ENCODE results near the gene SNX1.
"Not testable (repeated sequence)": the region's sequence is repeated elsewhere in the genome, so short reads cannot be mapped to it uniquely, and the experiment has no call there.

Gene SNX1

DNA sequence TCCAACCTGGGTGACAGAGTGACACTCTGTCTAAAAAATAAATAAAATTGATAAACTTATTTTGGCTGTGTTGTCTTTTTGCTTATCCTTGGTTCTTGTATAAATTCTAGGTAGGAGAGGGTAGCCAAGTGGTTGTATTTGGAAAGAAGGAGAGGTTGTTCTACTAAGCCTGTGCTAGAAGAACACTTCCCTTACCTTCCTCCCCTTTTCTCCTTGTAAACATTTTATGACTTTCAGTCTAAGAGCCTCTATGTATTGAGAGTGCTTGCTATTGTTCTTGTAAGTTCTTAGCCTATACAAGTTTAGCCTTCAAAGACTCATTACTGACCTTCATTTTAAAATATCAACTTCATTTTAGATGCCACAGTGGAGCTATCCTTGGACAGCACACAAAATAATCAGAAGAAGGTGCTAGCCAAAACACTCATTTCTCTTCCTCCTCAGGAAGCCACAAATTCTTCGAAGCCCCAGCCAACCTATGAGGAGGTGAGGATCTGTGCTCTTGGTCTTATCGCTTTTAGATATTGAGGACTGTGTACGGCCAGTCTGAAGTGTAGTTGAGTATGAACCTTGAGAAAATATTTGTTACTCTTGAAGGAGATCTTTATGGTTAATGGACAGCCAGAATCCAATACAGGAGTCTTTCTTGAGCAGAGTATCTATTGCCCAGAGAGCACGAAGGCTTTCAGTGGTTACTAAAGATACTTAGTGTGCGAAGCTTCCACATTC, 22.1 kb downstream of the SNX1 start:
- DNase-seq = no peak

- DNase-seq = not testable (repeated sequence)
Observed at GRCh38 chr15:64120322-64120721, 24.5 kb downstream of the SNX1 start.

DNA sequence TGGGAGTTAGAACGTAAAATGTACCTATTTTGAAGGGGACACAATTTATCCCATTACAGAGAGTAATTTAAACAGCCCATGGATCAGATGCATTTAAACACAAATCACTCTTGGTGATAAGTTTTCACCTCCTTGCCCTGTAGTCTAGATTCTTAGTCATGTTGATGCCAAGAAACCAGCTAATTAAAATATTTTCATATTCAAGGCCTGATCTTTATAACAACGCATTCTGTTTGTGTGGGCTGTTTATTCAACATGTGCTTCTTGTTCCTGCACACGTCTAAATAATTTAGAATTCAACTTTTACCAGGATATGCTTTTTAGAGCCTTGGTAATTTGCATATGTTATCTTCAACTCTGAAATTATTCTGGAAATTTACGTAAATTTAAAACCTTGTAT, 25.8 kb downstream of the SNX1 start:
- no peak for DNase-seq

DNA sequence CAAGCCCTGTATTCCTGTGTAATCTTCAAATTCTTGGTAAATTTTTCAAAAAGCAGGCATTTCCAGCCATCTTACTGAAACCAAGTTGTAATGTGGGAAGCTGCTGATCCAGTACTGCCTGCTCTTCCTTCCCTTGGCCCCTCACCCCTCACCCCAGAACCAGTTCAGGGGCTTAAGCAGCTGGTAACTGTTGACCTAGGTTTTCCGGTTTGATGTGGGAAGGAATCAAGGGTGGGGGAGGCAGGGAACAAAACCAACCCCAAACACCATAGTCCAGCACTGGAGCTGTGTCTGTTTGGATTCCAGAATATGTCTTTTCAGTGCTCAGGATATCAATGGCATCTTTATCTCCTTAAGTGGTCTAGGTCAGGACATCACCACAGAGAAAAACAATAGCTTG, 26.7 kb downstream of the SNX1 start:
- DNase-seq = no peak

DNA sequence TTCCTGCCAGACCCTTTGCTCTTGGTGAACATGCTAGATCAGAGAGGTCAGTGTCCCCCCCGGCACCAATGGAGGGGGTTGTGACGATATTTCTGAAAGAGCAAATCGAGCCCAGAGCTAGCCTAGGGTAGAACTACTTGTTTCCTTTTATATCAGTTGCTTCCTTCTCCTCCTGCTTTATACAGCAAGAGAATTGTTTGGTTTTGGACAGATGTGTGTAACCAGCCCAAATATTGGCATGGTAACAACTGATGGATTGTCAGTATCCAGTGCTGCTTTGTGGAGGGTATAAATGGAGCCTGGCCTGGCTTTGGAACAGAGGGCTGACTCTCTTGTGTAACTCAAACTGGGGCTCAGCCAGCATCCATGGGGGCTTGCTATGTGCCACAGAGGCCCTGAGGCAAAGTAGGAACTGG, 27.2 kb downstream of the SNX1 start:
- no peak for DNase-seq

- DNase-seq = no peak
Observed at GRCh38 chr15:64125978-64126377, 30.2 kb downstream of the SNX1 start.

DNA sequence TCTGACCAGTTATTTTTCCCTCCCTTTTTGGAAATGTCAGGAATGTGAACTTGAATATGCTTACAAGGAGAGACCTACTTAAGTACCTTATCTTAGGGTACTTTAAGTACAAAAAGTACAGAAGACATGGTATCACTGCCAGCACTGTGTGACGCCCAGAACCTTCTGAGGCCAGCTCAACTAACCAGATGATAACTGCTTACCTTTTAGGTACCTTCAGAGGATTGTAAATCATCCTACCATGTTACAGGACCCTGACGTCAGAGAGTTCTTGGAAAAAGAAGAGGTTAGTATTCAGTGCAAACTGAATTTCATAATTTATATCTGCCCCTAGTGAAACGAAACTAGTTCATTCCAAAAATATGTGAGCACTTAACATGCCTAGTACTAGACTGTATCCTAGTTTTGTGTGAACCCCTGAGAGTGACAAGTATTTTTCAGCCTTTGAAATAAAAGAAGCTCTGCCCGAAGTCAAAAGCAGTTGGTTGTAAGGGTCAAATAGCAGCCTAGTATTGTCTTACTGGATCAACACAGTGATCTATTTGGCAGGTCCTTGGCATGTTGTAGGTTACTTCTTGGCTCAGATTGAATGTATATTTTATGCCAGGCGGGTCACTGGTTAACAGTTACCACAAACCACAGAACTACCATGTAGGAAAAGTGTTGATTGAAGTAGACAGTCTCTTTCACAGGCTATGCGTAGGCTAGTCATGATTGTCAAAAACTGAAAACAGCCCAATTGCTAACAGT, 31.9 kb downstream of the SNX1 start:
- DNase-seq = no peak

DNA sequence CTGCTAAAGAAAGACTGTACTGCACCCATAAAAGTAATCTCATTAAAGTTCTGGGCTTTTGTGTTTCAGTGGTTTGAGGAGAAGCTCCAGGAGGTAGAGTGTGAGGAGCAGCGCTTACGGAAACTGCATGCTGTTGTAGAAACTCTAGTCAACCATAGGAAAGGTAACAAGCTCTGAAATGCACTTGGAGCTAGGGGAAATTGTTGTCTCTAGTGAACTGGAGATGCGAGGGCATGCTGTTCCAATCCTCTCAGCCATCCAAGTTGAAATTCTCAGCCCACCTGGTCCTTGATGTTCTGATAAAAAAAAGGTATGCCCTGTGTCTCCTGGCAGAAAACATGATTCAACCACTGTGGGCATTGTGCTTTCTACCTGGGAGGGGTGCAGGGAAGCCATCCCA, 34.4 kb downstream of the SNX1 start:
- DNase-seq = no peak

DNA sequence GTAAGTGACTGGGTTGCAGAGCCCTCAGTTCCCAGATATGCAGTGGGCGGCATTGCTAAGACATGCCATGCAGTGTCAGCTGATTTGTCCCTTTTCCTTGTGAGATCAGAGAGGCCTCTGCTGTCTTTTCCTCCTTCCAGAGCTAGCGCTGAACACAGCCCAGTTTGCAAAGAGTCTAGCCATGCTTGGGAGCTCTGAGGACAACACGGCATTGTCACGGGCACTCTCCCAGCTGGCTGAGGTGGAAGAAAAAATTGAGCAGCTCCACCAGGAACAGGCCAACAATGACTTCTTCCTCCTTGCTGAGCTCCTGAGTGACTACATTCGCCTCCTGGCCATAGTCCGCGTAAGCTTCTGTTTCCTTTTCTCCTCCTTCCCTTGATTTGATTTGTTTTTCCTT, 35.8 kb downstream of the SNX1 start:
- DNase-seq = no peak

GRCh38 chr15:64132217-64132616, 36.4 kb downstream of the SNX1 start:
- no peak for DNase-seq

DNA sequence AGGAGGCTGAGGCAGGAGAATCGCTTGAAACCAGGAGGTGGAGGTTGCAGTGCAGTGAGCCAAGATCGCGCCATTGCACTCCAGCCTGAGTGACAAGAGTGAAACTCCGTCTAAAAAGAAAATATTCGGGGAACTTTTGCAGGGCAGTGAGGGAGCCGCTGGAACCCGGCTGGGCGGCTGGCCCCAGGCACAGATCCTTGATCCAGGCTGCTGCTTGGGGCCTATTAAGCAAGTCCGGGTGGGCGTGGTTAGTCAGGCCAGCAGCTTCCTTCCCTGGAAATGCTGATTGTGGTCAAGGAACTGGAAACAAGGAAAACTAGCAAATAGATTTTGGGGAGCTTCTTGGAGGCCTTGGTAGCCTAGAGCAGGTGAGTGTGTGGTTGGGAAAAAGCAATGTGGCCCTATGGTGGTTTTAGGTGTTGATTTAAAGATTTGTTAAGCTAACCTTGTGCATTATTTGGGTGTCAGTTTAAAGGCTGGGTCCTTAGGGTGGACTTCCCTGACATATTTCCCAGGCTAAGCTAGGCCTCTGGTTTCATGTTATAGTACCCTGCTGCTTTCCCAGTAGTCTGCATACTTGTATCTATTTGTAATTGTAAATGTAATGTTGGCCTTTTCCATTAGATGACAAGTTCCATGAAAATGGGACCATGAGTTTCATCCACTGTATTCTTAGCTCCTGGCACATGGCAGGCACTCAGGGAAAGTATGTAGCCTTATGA, 38.0 kb downstream of the SNX1 start:
- DNase-seq = no peak

DNA sequence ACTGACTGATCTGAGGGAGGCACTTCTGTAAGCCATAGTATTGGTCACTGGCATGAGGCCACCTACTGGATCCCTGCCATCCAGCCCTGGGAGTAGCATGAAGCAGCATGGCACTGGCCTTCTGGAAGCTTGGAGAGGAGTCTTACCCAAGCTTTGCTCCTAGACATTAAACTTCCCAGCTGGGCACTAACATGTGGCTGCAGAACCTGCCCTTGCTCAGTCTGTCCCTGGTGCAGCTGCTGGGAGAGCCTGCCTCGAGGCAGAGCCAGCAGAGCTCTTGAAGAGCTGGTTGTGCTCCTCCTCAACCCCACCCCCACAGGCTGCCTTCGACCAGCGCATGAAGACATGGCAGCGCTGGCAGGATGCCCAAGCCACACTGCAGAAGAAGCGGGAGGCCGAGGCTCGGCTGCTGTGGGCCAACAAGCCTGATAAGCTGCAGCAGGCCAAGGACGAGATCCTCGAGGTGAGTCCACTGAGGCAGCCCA, 38.6 kb downstream of the SNX1 start:
- no peak for DNase-seq

GRCh38 chr15:64136347-64136746, 40.6 kb downstream of the SNX1 start:
- DNase-seq = no peak

DNA sequence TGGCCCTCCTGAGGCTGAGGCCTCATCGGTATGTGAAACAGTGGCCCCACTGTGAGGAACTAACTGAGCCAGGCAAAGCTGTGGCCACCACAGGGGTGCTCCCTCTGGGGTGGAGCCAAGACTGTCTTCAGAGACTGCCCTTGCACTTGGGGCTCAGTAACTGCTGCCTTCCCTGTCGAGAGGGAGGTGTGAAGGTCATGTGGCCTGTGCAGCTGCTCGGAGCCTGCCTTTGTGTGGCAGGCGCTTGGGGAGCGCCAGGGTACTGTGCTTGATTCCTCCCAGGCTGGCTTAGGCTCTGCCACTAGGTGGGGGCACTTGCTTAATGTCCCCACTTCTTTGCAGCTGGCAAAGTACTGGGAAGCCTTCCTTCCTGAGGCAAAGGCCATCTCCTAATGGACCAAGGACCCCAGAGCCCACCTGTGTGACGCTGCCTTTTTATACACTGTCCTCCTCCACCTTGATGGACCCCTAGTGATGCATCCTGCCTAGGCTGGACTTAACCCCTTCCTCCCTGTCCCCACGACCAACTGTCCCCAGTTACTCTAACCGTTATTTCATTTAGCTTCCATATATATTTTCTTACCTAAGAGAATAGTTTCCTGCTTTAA, 41.5 kb downstream of the SNX1 start:
- DNase-seq = no peak

DNA sequence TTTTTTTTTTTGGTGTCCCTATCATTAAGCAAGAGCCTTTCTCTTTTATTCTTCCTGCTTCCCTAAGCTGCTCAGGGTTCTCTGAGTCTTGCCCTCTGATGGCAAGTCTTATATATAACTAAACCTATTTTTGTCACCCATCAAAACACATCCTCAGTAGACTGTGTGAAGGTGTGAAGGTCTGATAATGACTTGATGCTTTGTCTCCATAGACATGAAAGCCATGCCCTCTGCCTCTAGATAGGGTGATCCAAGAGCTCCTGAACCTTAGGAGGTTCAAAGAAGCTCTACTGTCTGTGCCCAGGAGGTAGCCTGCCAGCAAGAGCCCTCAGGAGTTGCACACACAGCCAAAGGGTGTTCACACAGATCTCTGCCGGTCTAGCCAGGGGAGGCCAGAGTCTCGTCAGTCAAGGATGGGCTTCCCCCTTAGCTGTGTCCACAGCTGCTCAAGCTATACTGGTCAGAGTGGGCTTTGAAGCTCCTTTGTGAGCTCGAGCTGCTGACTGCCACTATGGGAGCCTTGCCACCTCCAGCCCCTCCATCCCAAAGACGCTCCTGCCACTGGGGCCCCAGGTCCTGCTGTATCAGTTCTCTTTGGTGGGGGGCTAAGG, 42.7 kb downstream of the SNX1 start:
- no peak for DNase-seq

GRCh38 chr15:64141798-64142512, 46.2 kb downstream of the SNX1 start:
- DNase-seq = no peak

- DNase-seq = no peak
Observed at GRCh38 chr15:64143276-64143675, 47.5 kb downstream of the SNX1 start.

- DNase-seq = no peak
Observed at GRCh38 chr15:64144192-64144564, 48.4 kb downstream of the SNX1 start.

DNA sequence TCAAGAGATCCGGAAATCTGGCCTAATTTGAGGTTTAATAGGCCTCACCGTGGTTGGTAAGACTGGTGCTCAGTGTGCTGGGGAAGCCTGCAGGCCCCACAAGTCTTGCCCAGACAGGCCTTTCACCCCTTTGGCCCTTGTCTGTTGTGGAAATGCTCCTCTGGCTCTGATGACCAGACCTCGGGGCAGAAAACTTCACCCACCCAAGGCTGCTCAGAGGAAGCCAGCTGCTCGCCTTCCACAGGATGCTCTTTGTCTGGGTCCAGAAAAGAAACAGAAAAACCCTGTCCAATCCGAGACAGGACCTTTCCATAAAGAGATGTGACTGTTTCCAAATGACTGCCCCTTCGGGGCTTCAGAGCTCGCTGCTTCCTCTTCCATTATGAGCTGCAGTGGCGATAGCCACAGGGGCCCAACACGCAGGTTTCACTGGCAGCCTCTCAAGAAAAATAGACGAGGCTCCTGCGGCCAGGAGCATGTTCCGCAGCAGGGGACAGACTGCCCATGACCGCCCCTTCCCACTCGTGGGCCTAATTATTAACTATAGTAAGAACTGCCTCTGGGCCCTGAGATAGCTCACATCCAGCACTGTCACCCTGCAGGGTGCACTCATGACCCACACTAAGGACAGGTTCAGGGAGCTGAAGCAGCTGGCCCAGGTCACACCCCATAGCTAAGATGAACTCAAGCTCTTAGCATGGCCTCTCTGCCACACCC, 48.9 kb downstream of the SNX1 start:
- no peak for DNase-seq

GRCh38 chr15:64146041-64146440, 50.3 kb downstream of the SNX1 start:
- DNase-seq = no peak

GRCh38 chr15:64146520-64146884, 50.7 kb downstream of the SNX1 start:
- no peak for DNase-seq

All from kidney glomerular epithelial cell (primary cell).